DOHH2 (cell line): ENCODE data around the gene KDM8.

Experiments used
- EZH2phosphoT487 ChIP-seq: fragments of 200-600 bp; sonication (generic); IDR thresholded peaks from 2 replicates; pipeline ENCODE4 v1.6.1; 2017; ENCODE audit warnings: borderline replicate concordance, mild to moderate bottlenecking, antibody characterized with exemption, low read length, moderate library complexity, mixed read lengths
- TF ChIP-seq, protein P1 (sequence below): fragments of 200-600 bp; sonication (generic); IDR thresholded peaks from one replicate; pipeline ENCODE4 v1.5.1; 2014; ENCODE audit warnings: antibody characterized with exemption, mild to moderate bottlenecking, low read depth, low read length; ENCODE audit not compliant: poor library complexity, severe bottlenecking

GRCh38 chr16:27229891-27230470 lies 26.7 kb downstream of the KDM8 start:
- TF ChIP-seq, protein P1, sequence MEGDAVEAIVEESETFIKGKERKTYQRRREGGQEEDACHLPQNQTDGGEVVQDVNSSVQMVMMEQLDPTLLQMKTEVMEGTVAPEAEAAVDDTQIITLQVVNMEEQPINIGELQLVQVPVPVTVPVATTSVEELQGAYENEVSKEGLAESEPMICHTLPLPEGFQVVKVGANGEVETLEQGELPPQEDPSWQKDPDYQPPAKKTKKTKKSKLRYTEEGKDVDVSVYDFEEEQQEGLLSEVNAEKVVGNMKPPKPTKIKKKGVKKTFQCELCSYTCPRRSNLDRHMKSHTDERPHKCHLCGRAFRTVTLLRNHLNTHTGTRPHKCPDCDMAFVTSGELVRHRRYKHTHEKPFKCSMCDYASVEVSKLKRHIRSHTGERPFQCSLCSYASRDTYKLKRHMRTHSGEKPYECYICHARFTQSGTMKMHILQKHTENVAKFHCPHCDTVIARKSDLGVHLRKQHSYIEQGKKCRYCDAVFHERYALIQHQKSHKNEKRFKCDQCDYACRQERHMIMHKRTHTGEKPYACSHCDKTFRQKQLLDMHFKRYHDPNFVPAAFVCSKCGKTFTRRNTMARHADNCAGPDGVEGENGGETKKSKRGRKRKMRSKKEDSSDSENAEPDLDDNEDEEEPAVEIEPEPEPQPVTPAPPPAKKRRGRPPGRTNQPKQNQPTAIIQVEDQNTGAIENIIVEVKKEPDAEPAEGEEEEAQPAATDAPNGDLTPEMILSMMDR, result no peak
- no peak for TF ChIP-seq EZH2phosphoT487
